GM12865 (cell line): Measurements from ENCODE around the gene SLC9A9.
"Not testable (repeated sequence)": the region's sequence is repeated elsewhere in the genome, so short reads cannot be mapped to it uniquely, and the experiment has no call there.

Experiments used
- DNase-seq: peaks from one replicate; pipeline ENCODE4 v3.0.0; 2010; ENCODE audit warnings: low read depth
- H3K4me3 ChIP-seq: 2 replicates; pipeline ENCODE4 v1.5.1; 2011; ENCODE audit warnings: mild to moderate bottlenecking, low read depth, low read length, control low read depth
- TF ChIP-seq, protein P1 (sequence below): IDR thresholded peaks from 2 replicates; pipeline ENCODE4 v1.5.1; 2011; ENCODE audit warnings: low read length, control low read depth, low read depth, inconsistent platforms; ENCODE audit not compliant: insufficient read depth; ENCODE audit errors: missing control alignments

SLC9A9 gene

DNA sequence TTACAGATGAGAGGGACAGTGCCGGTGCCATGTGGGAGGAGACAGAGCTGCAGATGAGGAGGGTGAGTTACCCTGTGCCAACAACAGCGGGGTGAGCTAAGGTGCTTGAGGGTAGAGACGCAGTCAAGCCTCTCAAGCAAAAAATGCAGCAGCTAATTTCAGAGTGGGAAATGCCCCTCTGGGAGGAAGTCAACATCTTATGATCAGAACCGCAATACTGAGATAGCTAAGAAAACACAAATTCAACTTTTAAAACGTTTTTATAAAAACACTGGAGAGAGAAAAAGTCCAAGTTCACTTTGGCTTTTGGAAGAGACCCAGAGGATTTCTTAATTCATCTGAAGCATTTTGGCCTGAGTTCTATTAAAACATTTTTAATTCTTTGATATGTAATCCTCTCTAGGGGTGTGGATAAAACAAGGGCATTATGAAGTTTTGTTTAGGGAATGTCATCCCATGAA is 319.2 kb downstream of the SLC9A9 start:
- no peak overlapping the region for H3K4me3 ChIP-seq
- TF ChIP-seq, protein P1, sequence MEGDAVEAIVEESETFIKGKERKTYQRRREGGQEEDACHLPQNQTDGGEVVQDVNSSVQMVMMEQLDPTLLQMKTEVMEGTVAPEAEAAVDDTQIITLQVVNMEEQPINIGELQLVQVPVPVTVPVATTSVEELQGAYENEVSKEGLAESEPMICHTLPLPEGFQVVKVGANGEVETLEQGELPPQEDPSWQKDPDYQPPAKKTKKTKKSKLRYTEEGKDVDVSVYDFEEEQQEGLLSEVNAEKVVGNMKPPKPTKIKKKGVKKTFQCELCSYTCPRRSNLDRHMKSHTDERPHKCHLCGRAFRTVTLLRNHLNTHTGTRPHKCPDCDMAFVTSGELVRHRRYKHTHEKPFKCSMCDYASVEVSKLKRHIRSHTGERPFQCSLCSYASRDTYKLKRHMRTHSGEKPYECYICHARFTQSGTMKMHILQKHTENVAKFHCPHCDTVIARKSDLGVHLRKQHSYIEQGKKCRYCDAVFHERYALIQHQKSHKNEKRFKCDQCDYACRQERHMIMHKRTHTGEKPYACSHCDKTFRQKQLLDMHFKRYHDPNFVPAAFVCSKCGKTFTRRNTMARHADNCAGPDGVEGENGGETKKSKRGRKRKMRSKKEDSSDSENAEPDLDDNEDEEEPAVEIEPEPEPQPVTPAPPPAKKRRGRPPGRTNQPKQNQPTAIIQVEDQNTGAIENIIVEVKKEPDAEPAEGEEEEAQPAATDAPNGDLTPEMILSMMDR: no peak
- peak; percentile 58 for DNase-seq

DNA sequence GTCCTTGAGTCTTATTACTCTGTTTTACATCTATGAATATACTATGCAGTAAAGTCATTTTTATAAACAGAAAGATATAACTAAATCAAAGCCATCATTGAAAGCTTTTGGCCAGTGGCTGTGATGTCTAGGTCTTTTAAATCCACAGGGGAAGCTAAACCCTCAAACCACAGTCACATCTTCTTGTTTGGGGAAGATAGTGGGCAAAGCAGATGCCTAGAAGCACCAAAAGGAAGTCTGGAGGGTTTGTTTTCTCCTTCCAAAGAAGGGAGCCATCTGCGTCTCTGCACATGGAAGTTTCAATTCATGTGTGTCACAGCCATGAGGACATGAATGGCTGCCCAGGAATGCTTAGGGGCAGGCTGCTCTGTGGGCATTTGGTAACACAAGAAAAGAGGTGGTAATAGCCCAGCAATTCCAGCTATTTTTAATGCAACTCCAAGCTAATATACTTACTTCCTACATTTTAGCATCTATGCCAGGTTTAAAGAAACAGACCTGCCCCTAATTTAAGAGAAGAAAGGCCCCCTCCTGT is 322.2 kb downstream of the SLC9A9 start:
- TF ChIP-seq, protein P1: no peak
- H3K4me3 ChIP-seq: no peak overlapping the region
- DNase-seq: no peak

DNA sequence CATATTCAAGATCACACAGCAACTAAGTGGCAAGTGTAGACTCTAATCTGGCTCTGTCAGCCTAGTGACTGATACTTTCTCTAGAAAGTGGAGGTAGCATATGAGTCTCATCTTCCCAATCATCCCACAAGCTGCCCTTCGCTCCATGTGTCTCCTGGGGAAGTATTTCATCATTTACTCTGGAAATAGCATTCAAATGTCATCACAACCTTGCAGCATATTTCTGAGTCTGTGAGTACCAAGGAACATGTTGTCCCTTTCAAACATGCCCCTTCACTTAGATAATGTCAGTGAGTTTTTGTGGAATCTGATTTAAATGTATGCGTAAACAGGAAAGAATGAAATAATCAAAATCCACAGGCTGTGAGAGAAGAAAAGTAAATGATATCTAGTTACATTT is 322.9 kb downstream of the SLC9A9 start:
- H3K4me3 ChIP-seq: no peak overlapping the region
- no peak for DNase-seq
- TF ChIP-seq, protein P1: no peak

DNA sequence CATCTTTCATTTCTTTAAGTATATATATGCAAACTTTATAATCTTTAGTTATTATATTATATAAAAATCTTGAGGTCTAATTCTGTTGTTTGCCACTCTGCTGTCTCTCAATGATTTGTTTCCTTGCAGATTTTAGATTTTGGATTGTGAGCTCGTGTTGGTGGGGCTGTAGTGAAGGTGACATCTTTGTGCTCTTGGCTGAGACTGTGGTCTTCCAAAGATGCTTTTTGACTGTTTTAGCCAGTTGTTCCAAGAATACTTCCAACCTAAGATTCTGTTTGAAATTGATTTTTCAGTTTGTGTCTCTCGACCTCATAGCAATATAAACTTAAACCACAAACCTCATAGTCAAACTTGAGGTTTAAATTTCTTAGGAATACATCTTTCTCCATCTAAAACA is 326.5 kb downstream of the SLC9A9 start:
- no peak overlapping the region for H3K4me3 ChIP-seq
- TF ChIP-seq, protein P1: no peak
- DNase-seq: no peak

DNA sequence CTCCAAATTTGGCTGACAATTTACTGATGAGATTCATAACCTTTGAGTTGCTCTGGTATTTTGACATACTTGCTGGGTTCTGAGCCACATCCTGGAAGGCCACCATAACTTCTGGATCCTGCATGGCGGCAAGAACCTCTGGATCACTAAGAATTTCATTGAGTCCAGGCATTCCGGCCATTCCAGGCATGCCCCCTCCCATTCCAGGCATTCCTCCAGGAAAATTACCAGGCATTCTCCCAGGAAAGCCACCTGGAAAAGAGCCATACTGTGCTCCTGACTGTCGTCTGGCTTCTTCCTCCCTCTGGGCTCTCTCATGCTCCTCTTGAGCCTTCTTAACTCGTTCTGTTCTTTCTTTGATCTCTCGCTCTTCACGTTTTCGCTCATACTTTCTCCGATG is 331.1 kb downstream of the SLC9A9 start:
- not testable (repeated sequence) for H3K4me3 ChIP-seq

DNA sequence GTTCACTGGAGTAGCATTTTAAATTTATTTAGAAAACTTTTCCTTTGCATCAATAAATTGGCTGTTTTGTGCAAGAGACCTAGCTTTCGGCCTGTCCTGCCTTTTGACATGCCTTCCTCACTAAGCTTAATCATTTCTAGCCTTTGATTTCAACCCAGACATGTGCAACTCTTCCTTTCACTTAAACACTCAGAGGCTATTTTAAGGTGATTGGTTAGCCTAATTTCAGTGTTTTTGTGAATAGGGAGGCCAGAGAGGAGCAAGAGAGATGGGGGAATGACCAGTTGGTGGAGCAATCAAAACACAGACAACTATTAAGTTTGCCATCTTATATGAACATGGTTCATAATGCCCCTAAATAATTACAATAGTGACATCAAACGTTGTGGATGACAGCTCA is 333.4 kb downstream of the SLC9A9 start:
- TF ChIP-seq, protein P1: no peak
- no peak overlapping the region for H3K4me3 ChIP-seq

More for the DNA sequence above, 331.1 kb downstream of the SLC9A9 start:
- DNase-seq: not testable (repeated sequence)

DNA sequence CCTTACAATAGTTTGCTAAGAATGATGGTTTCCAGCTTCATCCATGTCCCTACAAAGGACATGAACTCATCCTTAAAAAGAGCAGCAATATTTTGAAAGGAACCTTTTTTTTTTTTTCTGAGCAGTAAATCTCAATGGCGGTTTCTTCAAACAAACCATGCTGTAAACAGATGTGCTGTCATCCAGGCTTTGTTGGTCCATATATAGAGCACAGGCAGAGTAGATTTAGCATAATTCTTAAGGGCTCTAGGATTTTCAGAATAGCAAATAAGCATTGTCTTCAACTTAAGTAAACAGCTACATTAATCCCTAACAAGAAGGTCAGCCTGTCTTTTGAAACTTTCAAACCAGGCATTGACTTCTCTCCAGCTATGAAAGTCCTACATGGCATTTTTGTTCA is 334.2 kb downstream of the SLC9A9 start:
- H3K4me3 ChIP-seq: no peak overlapping the region
- no peak for DNase-seq
- TF ChIP-seq, protein P1: no peak

More for the DNA sequence above, 333.4 kb downstream of the SLC9A9 start:
- no peak for DNase-seq
